Nephron (organoid): ENCODE data around the gene PXMP2.

Experiments used
- H3K27ac Mint-ChIP-seq, 3 experiments: 2 replicates each; pipeline ENCODE4 v1.8.0; 2020; ENCODE audit warnings: mixed read lengths in 3 of 3, mild to moderate bottlenecking in 2 of 3, moderate library complexity in 1 of 3
- H3K27me3 Mint-ChIP-seq: 2 replicates; pipeline ENCODE4 v1.8.0; 2021; ENCODE audit warnings: low read depth, mild to moderate bottlenecking, moderate library complexity, mixed read lengths
- H3K36me3 Mint-ChIP-seq: 2 replicates; pipeline ENCODE4 v1.8.0; 2020; ENCODE audit warnings: low read depth, mixed read lengths
- H3K4me1 Mint-ChIP-seq: 2 replicates; pipeline ENCODE4 v1.8.0; 2020; ENCODE audit warnings: mixed read lengths
- H3K4me3 Mint-ChIP-seq, 3 experiments: 2 replicates each; pipeline ENCODE4 v1.8.0; 2020; ENCODE audit warnings: mild to moderate bottlenecking in 3 of 3, mixed read lengths in 3 of 3, moderate library complexity in 2 of 3
- H3K9me3 Mint-ChIP-seq: 2 replicates; pipeline ENCODE4 v1.8.0; 2020; ENCODE audit warnings: mixed read lengths
- TF ChIP-seq, protein P1 (sequence below), 3 experiments: fragments of 200-600 bp; sonication (generic); IDR thresholded peaks; one replicate each; pipeline ENCODE4 v1.5.0; 2021; ENCODE audit warnings: antibody characterized with exemption in 3 of 3; ENCODE audit not compliant: unreplicated experiment in 3 of 3

PXMP2 gene

GRCh38 chr12:132739600-132740312, 52.4 kb downstream of the PXMP2 start:
- no peak overlapping the region for H3K4me3 Mint-ChIP-seq
- no peaks in the 10 kb centered on the region for H3K9me3 Mint-ChIP-seq
- TF ChIP-seq, protein P1, sequence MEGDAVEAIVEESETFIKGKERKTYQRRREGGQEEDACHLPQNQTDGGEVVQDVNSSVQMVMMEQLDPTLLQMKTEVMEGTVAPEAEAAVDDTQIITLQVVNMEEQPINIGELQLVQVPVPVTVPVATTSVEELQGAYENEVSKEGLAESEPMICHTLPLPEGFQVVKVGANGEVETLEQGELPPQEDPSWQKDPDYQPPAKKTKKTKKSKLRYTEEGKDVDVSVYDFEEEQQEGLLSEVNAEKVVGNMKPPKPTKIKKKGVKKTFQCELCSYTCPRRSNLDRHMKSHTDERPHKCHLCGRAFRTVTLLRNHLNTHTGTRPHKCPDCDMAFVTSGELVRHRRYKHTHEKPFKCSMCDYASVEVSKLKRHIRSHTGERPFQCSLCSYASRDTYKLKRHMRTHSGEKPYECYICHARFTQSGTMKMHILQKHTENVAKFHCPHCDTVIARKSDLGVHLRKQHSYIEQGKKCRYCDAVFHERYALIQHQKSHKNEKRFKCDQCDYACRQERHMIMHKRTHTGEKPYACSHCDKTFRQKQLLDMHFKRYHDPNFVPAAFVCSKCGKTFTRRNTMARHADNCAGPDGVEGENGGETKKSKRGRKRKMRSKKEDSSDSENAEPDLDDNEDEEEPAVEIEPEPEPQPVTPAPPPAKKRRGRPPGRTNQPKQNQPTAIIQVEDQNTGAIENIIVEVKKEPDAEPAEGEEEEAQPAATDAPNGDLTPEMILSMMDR (IDR thresholded peaks at IDR 0.05; ENCODE audit: unreplicated experiment in 3 of 3): no peak
- H3K27me3 Mint-ChIP-seq: no peaks in the 10 kb centered on the region
- H3K4me1 Mint-ChIP-seq: no peaks in the 10 kb centered on the region
- H3K36me3 Mint-ChIP-seq: peaks cover 85% of the 10 kb centered on the region
- H3K27ac Mint-ChIP-seq: no peak overlapping the region

GRCh38 chr12:132740313-132740646, 52.9 kb downstream of the PXMP2 start:
- H3K27me3 Mint-ChIP-seq: no peaks in the 10 kb centered on the region
- no peaks in the 10 kb centered on the region for H3K4me1 Mint-ChIP-seq
- no peak overlapping the region for H3K27ac Mint-ChIP-seq
- peaks cover 88% of the 10 kb centered on the region for H3K36me3 Mint-ChIP-seq
- H3K9me3 Mint-ChIP-seq: no peaks in the 10 kb centered on the region
- TF ChIP-seq, protein P1 (IDR thresholded peaks at IDR 0.05; ENCODE audit: unreplicated experiment in 3 of 3): no peak
- no peak overlapping the region for H3K4me3 Mint-ChIP-seq

- TF ChIP-seq, protein P1 (IDR thresholded peaks at IDR 0.05; ENCODE audit: unreplicated experiment in 3 of 3): no peak
- H3K4me1 Mint-ChIP-seq: no peaks in the 10 kb centered on the region
- peaks cover 88% of the 10 kb centered on the region for H3K36me3 Mint-ChIP-seq
- H3K9me3 Mint-ChIP-seq: no peaks in the 10 kb centered on the region
- no peaks in the 10 kb centered on the region for H3K27me3 Mint-ChIP-seq
- no peak overlapping the region for H3K27ac Mint-ChIP-seq
- no peak overlapping the region for H3K4me3 Mint-ChIP-seq
Observed at GRCh38 chr12:132740652-132741051, 53.3 kb downstream of the PXMP2 start.

GRCh38 chr12:132741620-132742019, 54.2 kb downstream of the PXMP2 start:
- TF ChIP-seq, protein P1 (IDR thresholded peaks at IDR 0.05; ENCODE audit: unreplicated experiment in 3 of 3): no peak
- H3K4me3 Mint-ChIP-seq: no peak overlapping the region
- H3K27ac Mint-ChIP-seq: no peak overlapping the region

GRCh38 chr12:132743831-132744230, 56.4 kb downstream of the PXMP2 start:
- Mint-ChIP-seq H3K36me3 (peaks cover 96% of the 10 kb centered on the region), H3K4me1 (no peaks in the 10 kb centered on the region), H3K4me3 (no peak overlapping the region), H3K27ac (no peak overlapping the region), H3K27me3 (no peaks in the 10 kb centered on the region), H3K9me3 (no peaks in the 10 kb centered on the region)
- TF ChIP-seq, protein P1 (IDR thresholded peaks at IDR 0.05; ENCODE audit: unreplicated experiment in 3 of 3): no peak

More at GRCh38 chr12:132741620-132742019, 54.2 kb downstream of the PXMP2 start:
- Mint-ChIP-seq H3K27me3 (no peaks in the 10 kb centered on the region), H3K36me3 (peaks cover 90% of the 10 kb centered on the region), H3K4me1 (no peaks in the 10 kb centered on the region), H3K9me3 (no peaks in the 10 kb centered on the region)

DNA sequence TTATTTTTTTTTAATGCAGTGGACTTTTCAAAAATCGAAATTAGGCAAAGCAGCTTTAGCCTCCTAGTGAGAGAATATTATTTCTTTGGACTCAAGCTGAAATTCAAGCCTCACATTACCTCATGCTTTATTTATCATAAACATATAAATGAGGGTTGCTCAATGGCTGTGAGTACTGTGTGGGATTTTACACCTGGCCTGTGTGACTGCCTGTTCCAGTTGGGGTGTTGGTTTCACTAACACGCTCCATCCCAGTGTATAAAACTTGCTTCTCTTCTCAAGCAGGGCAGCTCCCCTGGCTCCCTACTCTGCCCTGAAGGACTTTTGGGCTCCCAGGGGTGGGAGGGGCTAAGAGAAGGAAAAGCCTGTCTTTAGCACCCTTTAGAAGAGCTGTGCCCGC, 59.2 kb downstream of the PXMP2 start:
- Mint-ChIP-seq H3K36me3 (peaks cover 82% of the 10 kb centered on the region), H3K4me1 (no peaks in the 10 kb centered on the region), H3K4me3 (no peak overlapping the region), H3K9me3 (no peaks in the 10 kb centered on the region), H3K27ac (no peak overlapping the region), H3K27me3 (no peaks in the 10 kb centered on the region)
- TF ChIP-seq, protein P1 (IDR thresholded peaks at IDR 0.05; ENCODE audit: unreplicated experiment in 3 of 3): no peak
